HCT116 (cell line): ENCODE measurements around the gene SLC44A3. TPM values are rescaled to one million over a fixed set of nuclear protein-coding genes. Genes with fewer than 3 reads are reported as not detected.
A peak's percentile ranks its signal among the peaks of the same experiment; 100 is the strongest.

Source experiments
- ATAC-seq: fragments of 200-7000 bp; cut with Tn5 transposase; 2 replicates; pipeline ENCODE4 v1.9.1; 2020; ENCODE audit warnings: mild to moderate bottlenecking, moderate library complexity
- Bru-seq: library from RNA; stranded (reverse); fragments of 400-500 nt; gene quantifications from one replicate; lab custom pipeline; 2021; lab: Mats Ljungman, UMichigan
- BruChase-seq, 2 experiments: library from RNA; stranded (reverse); fragments of 400-500 nt; gene quantifications; one replicate each; lab custom pipeline; 2021; lab: Mats Ljungman, UMichigan
- BruUV-seq: library from RNA; stranded (reverse); fragments of 400-500 nt; replicated peaks from 2 replicates; lab custom pipeline; 2021; lab: Mats Ljungman, UMichigan
- CTCF ChIA-PET: fragments of 300-600 bp; sonication (Branson Sonifier 250); formaldehyde crosslinking; loops from one replicate; lab custom pipeline; 2021; ENCODE audit warnings: antibody characterized with exemption; lab: Charles Lee
- POLR2A ChIA-PET: fragments of 300-600, 350-600 bp; sonication (Branson Sonifier 250); formaldehyde crosslinking; loops from one replicate; lab custom pipeline; 2021; ENCODE audit warnings: antibody characterized with exemption; lab: Charles Lee
- RAD21 ChIA-PET, 2 experiments: fragments of 300-600 bp; sonication (Branson Sonifier 250); formaldehyde crosslinking; loops; one replicate each; lab custom pipeline; 2023; ENCODE audit warnings: low total read pairs in 2 of 2; ENCODE audit not compliant: uncharacterized antibody in 2 of 2, unreplicated experiment in 2 of 2, low non-redundant PET in 1 of 2; lab: Charles Lee
- DNase-seq: peaks from one replicate; pipeline ENCODE4 v3.0.0-alpha.2; 2010; ENCODE audit warnings: low read depth, low spot score
- H2AFZ ChIP-seq: fragments of 200-600 bp; shearing (Covaris generic), sonication (generic); 2 replicates; pipeline ENCODE4 v1.6.1; 2017; ENCODE audit warnings: low read depth, mixed run types, mixed read lengths, antibody characterized with exemption, low read length; ENCODE audit not compliant: poor library complexity, severe bottlenecking
- H3K27ac ChIP-seq: 2 replicates; pipeline ENCODE4 v1.5.1; 2012; ENCODE audit warnings: low read depth, low read length
- H3K27me3 ChIP-seq: fragments of 200-600 bp; sonication (generic); 2 replicates; pipeline ENCODE4 v1.6.1; 2016; ENCODE audit warnings: mixed run types, low read length, mixed read lengths; ENCODE audit not compliant: insufficient read depth
- H3K36me3 ChIP-seq, 2 experiments: fragments of 200-500 bp in 1 of 2; fragments of 200-600 bp in 1 of 2; sonication (Bioruptor generic) in 1 of 2; sonication (generic) in 1 of 2; 2 replicates each; pipeline versions ENCODE4 v1.5.1 to v1.6.1; 2014 to 2016; ENCODE audit warnings: low read length in 2 of 2, inconsistent platforms in 1 of 2, mixed read lengths in 1 of 2, mixed run types in 1 of 2; ENCODE audit not compliant: insufficient read depth in 2 of 2, control insufficient read depth in 1 of 2
- H3K4me1 ChIP-seq, 2 experiments: fragments of 200-600 bp in 1 of 2; sonication (generic) in 1 of 2; 2 replicates each; pipeline versions ENCODE4 v1.5.1 to v1.6.1; 2012 to 2017; ENCODE audit warnings: low read length in 2 of 2, inconsistent platforms in 1 of 2, mild to moderate bottlenecking in 1 of 2, mixed read lengths in 1 of 2, mixed run types in 1 of 2, moderate library complexity in 1 of 2; ENCODE audit not compliant: insufficient read depth in 2 of 2, control insufficient read depth in 1 of 2
- H3K4me2 ChIP-seq: fragments of 200-600 bp; sonication (generic); 2 replicates; pipeline ENCODE4 v1.6.1; 2017; ENCODE audit warnings: mixed run types, low read length, mixed read lengths
- H3K4me3 ChIP-seq, 2 experiments: fragments of 200-600 bp in 1 of 2; sonication (generic) in 1 of 2; replicated peaks in 1 of 2; 2 replicates each; pipeline ENCODE4 v1.5.1; 2011 to 2016; ENCODE audit warnings: low read length in 2 of 2, control low read depth in 1 of 2, low read depth in 1 of 2, mild to moderate bottlenecking in 1 of 2, mixed read lengths in 1 of 2, mixed run types in 1 of 2
- H3K79me2 ChIP-seq: fragments of 200-600 bp; sonication (generic); 2 replicates; pipeline ENCODE4 v1.6.1; 2017; ENCODE audit warnings: mild to moderate bottlenecking, mixed run types, low read length, moderate library complexity, mixed read lengths; ENCODE audit not compliant: insufficient read depth
- H3K9ac ChIP-seq: fragments of 200-600 bp; sonication (generic); 2 replicates; pipeline ENCODE4 v1.6.1; 2016; ENCODE audit warnings: low read length, mixed read lengths
- H3K9me2 ChIP-seq: fragments of 200-600 bp; sonication (generic), shearing (Covaris generic); 2 replicates; pipeline ENCODE4 v1.6.1; 2017; ENCODE audit warnings: mixed run types, mild to moderate bottlenecking, moderate library complexity; ENCODE audit not compliant: insufficient read depth
- H3K9me3 ChIP-seq, 2 experiments: fragments of 200-500 bp in 1 of 2; fragments of 200-600 bp in 1 of 2; sonication (Bioruptor generic) in 1 of 2; sonication (generic) in 1 of 2; 2 replicates each; pipeline ENCODE4 v1.6.1; 2014 to 2017; ENCODE audit warnings: low read length in 2 of 2, mixed read lengths in 2 of 2, inconsistent platforms in 1 of 2, low read depth in 1 of 2, mild to moderate bottlenecking in 1 of 2, mixed run types in 1 of 2, moderate library complexity in 1 of 2; ENCODE audit not compliant: control insufficient read depth in 1 of 2, insufficient read depth in 1 of 2
- H4K20me1 ChIP-seq: fragments of 200-600 bp; sonication (generic), shearing (Covaris generic); 2 replicates; pipeline ENCODE4 v1.6.1; 2017; ENCODE audit warnings: mixed run types, mild to moderate bottlenecking, moderate library complexity; ENCODE audit not compliant: insufficient read depth
- CEBPB ChIP-seq: IDR thresholded peaks from 2 replicates; pipeline ENCODE4 v1.6.1; 2012; ENCODE audit warnings: low read depth
- CTCF ChIP-seq, 3 experiments: fragments of 200-600 bp in 1 of 3; sonication (generic) in 1 of 3; IDR thresholded peaks in 2 of 3; conservative IDR thresholded peaks in 1 of 3; 2 replicates each; pipeline ENCODE4 v1.5.1; 2012 to 2017; ENCODE audit warnings: low read depth in 2 of 3, low read length in 2 of 3, antibody characterized with exemption in 1 of 3, borderline replicate concordance in 1 of 3, control low read depth in 1 of 3, mild to moderate bottlenecking in 1 of 3, mixed read lengths in 1 of 3, mixed run types in 1 of 3, moderate library complexity in 1 of 3; ENCODE audit not compliant: insufficient read depth in 1 of 3
- EGR1 ChIP-seq: IDR thresholded peaks from 2 replicates; pipeline ENCODE4 v1.6.1; 2012; ENCODE audit warnings: low read depth
- ELF1 ChIP-seq: IDR thresholded peaks from 2 replicates; pipeline ENCODE4 v1.6.1; 2012; ENCODE audit warnings: low read depth, borderline replicate concordance
- EZH2 ChIP-seq: fragments of 200-600 bp; sonication (generic); IDR thresholded peaks from 2 replicates; pipeline ENCODE4 v1.6.1; 2017; ENCODE audit warnings: antibody characterized with exemption, mixed run types
- EZH2phosphoT487 ChIP-seq: fragments of 200-600 bp; IDR thresholded peaks from 2 replicates; pipeline ENCODE4 v1.6.1; 2018; ENCODE audit warnings: antibody characterized with exemption, borderline replicate concordance
- FOSL1 ChIP-seq: IDR thresholded peaks from 2 replicates; pipeline ENCODE4 v1.6.1; 2012; ENCODE audit warnings: low read depth
- JUND ChIP-seq: IDR thresholded peaks from 2 replicates; pipeline ENCODE4 v1.6.1; 2012
- POLR2AphosphoS5 ChIP-seq: IDR thresholded peaks from 2 replicates; pipeline ENCODE4 v1.6.1; 2011; ENCODE audit warnings: mild to moderate bottlenecking, low read depth, low read length, moderate library complexity
- RAD21 ChIP-seq: IDR thresholded peaks from 2 replicates; pipeline ENCODE4 v1.6.1; 2012; ENCODE audit warnings: low read depth, mild to moderate bottlenecking
- SIN3A ChIP-seq: IDR thresholded peaks from 2 replicates; pipeline ENCODE4 v1.6.1; 2012; ENCODE audit warnings: low read depth
- SP1 ChIP-seq: IDR thresholded peaks from 2 replicates; pipeline ENCODE4 v1.6.1; 2012; ENCODE audit warnings: low read depth
- SRF ChIP-seq: IDR thresholded peaks from 2 replicates; pipeline ENCODE4 v1.6.1; 2012; ENCODE audit warnings: low read depth
- ZFX ChIP-seq: fragments of 450-650 bp; IDR thresholded peaks from 2 replicates; pipeline ENCODE4 v1.6.1; 2017
- ZNF274 ChIP-seq: fragments of 200-500 bp; sonication (Bioruptor generic); IDR thresholded peaks from 2 replicates; pipeline ENCODE4 v1.6.1; 2014; ENCODE audit warnings: mild to moderate bottlenecking, low read depth, low read length, inconsistent platforms
- intact Hi-C: fragments of 100-400 bp; cut with micrococcal nuclease; formaldehyde crosslinking; loops from 2 replicates; pipeline ENCODE4 v1.10.0; 2022
- long read RNA-seq: library from polyadenylated mRNA; unstranded; transcript quantifications from one replicate; pipeline ENCODE4 v2.0.0, GENCODE V29; 2021; ENCODE audit not compliant: unreplicated experiment
- polyA plus RNA-seq: library from polyadenylated mRNA; unstranded; fragments of >200 nt; gene quantifications from 2 replicates; pipeline ENCODE4 v1.2.1, GENCODE V29; 2012; ENCODE audit warnings: missing spikeins
- total RNA-seq: library from RNA; stranded (reverse); gene quantifications from one replicate; pipeline ENCODE4 v1.2.1, GENCODE V29; 2021; ENCODE audit not compliant: unreplicated experiment
- TF ChIP-seq, protein P1 (sequence below): IDR thresholded peaks from 2 replicates; pipeline ENCODE4 v1.6.1; 2011; ENCODE audit warnings: mild to moderate bottlenecking, low read length, moderate library complexity; ENCODE audit not compliant: insufficient replicate concordance; ENCODE audit errors: extremely low read depth
- TF ChIP-seq, protein P2 (sequence below): IDR thresholded peaks from 2 replicates; pipeline ENCODE4 v1.6.1; 2012
- TF ChIP-seq, protein P3 (sequence below): IDR thresholded peaks from 2 replicates; pipeline ENCODE4 v1.6.1; 2012

SLC44A3 gene, protein sequence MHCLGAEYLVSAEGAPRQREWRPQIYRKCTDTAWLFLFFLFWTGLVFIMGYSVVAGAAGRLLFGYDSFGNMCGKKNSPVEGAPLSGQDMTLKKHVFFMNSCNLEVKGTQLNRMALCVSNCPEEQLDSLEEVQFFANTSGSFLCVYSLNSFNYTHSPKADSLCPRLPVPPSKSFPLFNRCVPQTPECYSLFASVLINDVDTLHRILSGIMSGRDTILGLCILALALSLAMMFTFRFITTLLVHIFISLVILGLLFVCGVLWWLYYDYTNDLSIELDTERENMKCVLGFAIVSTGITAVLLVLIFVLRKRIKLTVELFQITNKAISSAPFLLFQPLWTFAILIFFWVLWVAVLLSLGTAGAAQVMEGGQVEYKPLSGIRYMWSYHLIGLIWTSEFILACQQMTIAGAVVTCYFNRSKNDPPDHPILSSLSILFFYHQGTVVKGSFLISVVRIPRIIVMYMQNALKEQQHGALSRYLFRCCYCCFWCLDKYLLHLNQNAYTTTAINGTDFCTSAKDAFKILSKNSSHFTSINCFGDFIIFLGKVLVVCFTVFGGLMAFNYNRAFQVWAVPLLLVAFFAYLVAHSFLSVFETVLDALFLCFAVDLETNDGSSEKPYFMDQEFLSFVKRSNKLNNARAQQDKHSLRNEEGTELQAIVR
- total RNA-seq = 9.6 TPM
- polyA plus RNA-seq = 6.4 and 8.7 TPM in 2 replicates
- percentile 50 among the genes with signal in this experiment for Bru-seq, nascent RNA
- percentile 37 among the genes with signal in this experiment for BruChase-seq, experiment 1, labeled RNA remaining after a 6-hour chase
- percentile 46 among the genes with signal in this experiment for BruChase-seq, experiment 2, labeled RNA remaining after a 2-hour chase
- long read RNA-seq, partial matches to known transcripts = 1 of 10 reads
- long read RNA-seq, other reads (novel, unspliced or antisense) = 8 of 10 reads

GRCh38 chr1:94819945-94820746 lies at the start of gene SLC44A3:
Gene SLC44A3 (plus strand): TSS chr1:94820357. CDS start chr1:94820452, 95 bp downstream.
- peak within 1 kb of the TSS; percentile 91 for H2AFZ ChIP-seq
- H3K9me2 ChIP-seq = no peaks in the 10 kb centered on the region
- ChIA-PET CTCF (interaction anchor here (0.6 kb wide), 1 partner anchor 121 kb away, joined by 3 read pairs; no protein-coding TSS in a partner anchor), RAD21 (no interaction called here), POLR2A (no interaction called here)
- no TSS peak for BruUV-seq
- H3K9ac ChIP-seq = peak within 1 kb of the TSS; percentile 69
- H3K9me3 ChIP-seq = no peaks in the 10 kb centered on the region
- intact Hi-C loops = no loop called here
- H3K4me3 ChIP-seq = peak within 1 kb of the TSS; percentile 69 to 88
- peak within 1 kb of the TSS; percentile 41; the same call in 1 of the 2 replicates for H3K27ac ChIP-seq
- no peaks in the 10 kb centered on the region for H3K79me2 ChIP-seq
- DNase-seq (no peak), ATAC-seq (peak; percentile 93)
- H3K4me1 ChIP-seq = peaks cover 8 to 22% of the 10 kb centered on the region in 2 experiments; a peak in 2 of 4 replicates
- no peaks in the 10 kb centered on the region for H4K20me1 ChIP-seq
- peak within 1 kb of the TSS; percentile 95 for H3K4me2 ChIP-seq
- H3K27me3 ChIP-seq = no peaks in the 10 kb centered on the region
- 0 out of 4 replicates have a peak, but pooled peaks cover 0 to 2% of the 10 kb centered on the region in 2 experiments for H3K36me3 ChIP-seq
- no peak for TF ChIP-seq ZNF274
- no peak for TF ChIP-seq ELF1
- no peak for TF ChIP-seq JUND
- no peak for TF ChIP-seq SIN3A
- TF ChIP-seq FOSL1 = no peak
- no peak for TF ChIP-seq CEBPB
- TF ChIP-seq EZH2phosphoT487 = no peak
- no peak for TF ChIP-seq SRF
- peak; percentile 57; the same call in 1 of the 2 replicates for TF ChIP-seq POLR2AphosphoS5
- TF ChIP-seq RAD21 = peak; percentile 4; the same call in 1 of the 2 replicates
- TF ChIP-seq, protein P1, sequence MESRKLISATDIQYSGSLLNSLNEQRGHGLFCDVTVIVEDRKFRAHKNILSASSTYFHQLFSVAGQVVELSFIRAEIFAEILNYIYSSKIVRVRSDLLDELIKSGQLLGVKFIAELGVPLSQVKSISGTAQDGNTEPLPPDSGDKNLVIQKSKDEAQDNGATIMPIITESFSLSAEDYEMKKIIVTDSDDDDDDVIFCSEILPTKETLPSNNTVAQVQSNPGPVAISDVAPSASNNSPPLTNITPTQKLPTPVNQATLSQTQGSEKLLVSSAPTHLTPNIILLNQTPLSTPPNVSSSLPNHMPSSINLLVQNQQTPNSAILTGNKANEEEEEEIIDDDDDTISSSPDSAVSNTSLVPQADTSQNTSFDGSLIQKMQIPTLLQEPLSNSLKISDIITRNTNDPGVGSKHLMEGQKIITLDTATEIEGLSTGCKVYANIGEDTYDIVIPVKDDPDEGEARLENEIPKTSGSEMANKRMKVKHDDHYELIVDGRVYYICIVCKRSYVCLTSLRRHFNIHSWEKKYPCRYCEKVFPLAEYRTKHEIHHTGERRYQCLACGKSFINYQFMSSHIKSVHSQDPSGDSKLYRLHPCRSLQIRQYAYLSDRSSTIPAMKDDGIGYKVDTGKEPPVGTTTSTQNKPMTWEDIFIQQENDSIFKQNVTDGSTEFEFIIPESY = no peak
- TF ChIP-seq EZH2 = no peak
- peak in 1 of 3 experiments; percentile 25; a peak in 1 of 6 replicates for TF ChIP-seq CTCF (IDR thresholded peaks at IDR 0.05 in 2 of 3, conservative IDR thresholded peaks at IDR 0.05 in 1 of 3; ENCODE audit: borderline replicate concordance in 1 of 3, insufficient read depth in 1 of 3, low read depth in 2 of 3, low read length in 2 of 3)
- TF ChIP-seq ZFX = peak; percentile 33
- peak; percentile 78 for TF ChIP-seq EGR1
- TF ChIP-seq, protein P2, sequence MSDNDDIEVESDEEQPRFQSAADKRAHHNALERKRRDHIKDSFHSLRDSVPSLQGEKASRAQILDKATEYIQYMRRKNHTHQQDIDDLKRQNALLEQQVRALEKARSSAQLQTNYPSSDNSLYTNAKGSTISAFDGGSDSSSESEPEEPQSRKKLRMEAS = 0 out of 2 replicates have a peak, but pooled peaks have one; percentile 38
- TF ChIP-seq, protein P3, sequence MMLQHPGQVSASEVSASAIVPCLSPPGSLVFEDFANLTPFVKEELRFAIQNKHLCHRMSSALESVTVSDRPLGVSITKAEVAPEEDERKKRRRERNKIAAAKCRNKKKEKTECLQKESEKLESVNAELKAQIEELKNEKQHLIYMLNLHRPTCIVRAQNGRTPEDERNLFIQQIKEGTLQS = no peak
- TF ChIP-seq SP1 = no peak
